H9 (cell line): ENCODE results near the gene CFAP157. TPM values are rescaled to one million over a fixed set of nuclear protein-coding genes. Genes with fewer than 3 reads are reported as not detected.

Experiments used
- DNase-seq: peaks from one replicate; pipeline ENCODE4 v3.0.0-alpha.2; 2017
- H2AFZ ChIP-seq: one replicate; pipeline ENCODE4 v1.6.1; 2013; ENCODE audit warnings: mild to moderate bottlenecking, low read length, control low read depth, moderate library complexity
- H2AK5ac ChIP-seq: 2 replicates; pipeline ENCODE4 v1.6.1; 2013; ENCODE audit warnings: low read length, control low read depth, mixed read lengths; ENCODE audit not compliant: insufficient read length
- H2BK120ac ChIP-seq: one replicate; pipeline ENCODE4 v1.6.1; 2013; ENCODE audit warnings: low read depth, mild to moderate bottlenecking, low read length, control low read depth, inconsistent platforms; ENCODE audit not compliant: poor library complexity, severe bottlenecking
- H2BK12ac ChIP-seq: 2 replicates; pipeline ENCODE4 v1.6.1; 2013; ENCODE audit warnings: low read length, control low read depth, mixed read lengths, low read depth; ENCODE audit not compliant: insufficient read length
- H2BK15ac ChIP-seq: 2 replicates; pipeline ENCODE4 v1.6.1; 2013; ENCODE audit warnings: low read depth, low read length, control low read depth
- H2BK20ac ChIP-seq: one replicate; pipeline ENCODE4 v1.6.1; 2013; ENCODE audit warnings: low read depth, mild to moderate bottlenecking, low read length, control low read depth, inconsistent platforms; ENCODE audit not compliant: poor library complexity, severe bottlenecking
- H2BK5ac ChIP-seq: 2 replicates; pipeline ENCODE4 v1.6.1; 2013; ENCODE audit warnings: low read length, control low read depth, mixed read lengths; ENCODE audit not compliant: insufficient read length
- H3K14ac ChIP-seq: 2 replicates; pipeline ENCODE4 v1.6.1; 2013; ENCODE audit warnings: low read length, control low read depth; ENCODE audit not compliant: insufficient read depth
- H3K18ac ChIP-seq: 2 replicates; pipeline ENCODE4 v1.6.1; 2013; ENCODE audit warnings: low read depth, mild to moderate bottlenecking, mixed read lengths, low read length, control low read depth; ENCODE audit not compliant: insufficient read length
- H3K23ac ChIP-seq: 2 replicates; pipeline ENCODE4 v1.6.1; 2013; ENCODE audit warnings: low read length, control low read depth, mixed read lengths, low read depth; ENCODE audit not compliant: insufficient read length
- H3K23me2 ChIP-seq: 2 replicates; pipeline ENCODE4 v1.6.1; 2013; ENCODE audit warnings: low read depth, mild to moderate bottlenecking, mixed read lengths, low read length, control low read depth; ENCODE audit not compliant: insufficient read length, poor library complexity, severe bottlenecking
- H3K27ac ChIP-seq: 2 replicates; pipeline ENCODE4 v1.5.1; 2013; ENCODE audit warnings: low read length, control low read depth, mixed read lengths, low read depth; ENCODE audit not compliant: insufficient read length
- H3K27me3 ChIP-seq: 2 replicates; pipeline ENCODE4 v1.6.1; 2013; ENCODE audit warnings: low read length, control low read depth, inconsistent platforms; ENCODE audit not compliant: insufficient read depth
- H3K4ac ChIP-seq: 2 replicates; pipeline ENCODE4 v1.6.1; 2013; ENCODE audit warnings: low read depth, mild to moderate bottlenecking, control low read depth, inconsistent platforms, low read length, moderate library complexity
- H3K4me1 ChIP-seq: 2 replicates; pipeline ENCODE4 v1.6.1; 2013; ENCODE audit warnings: low read length, control low read depth, inconsistent platforms; ENCODE audit not compliant: insufficient read depth
- H3K4me2 ChIP-seq: 2 replicates; pipeline ENCODE4 v1.6.1; 2013; ENCODE audit warnings: low read length, control low read depth, mixed read lengths; ENCODE audit not compliant: insufficient read length, insufficient read depth
- H3K56ac ChIP-seq: 2 replicates; pipeline ENCODE4 v1.6.1; 2013; ENCODE audit warnings: low read depth, mild to moderate bottlenecking, mixed read lengths, low read length, control low read depth; ENCODE audit not compliant: insufficient read length
- H3K79me1 ChIP-seq: 2 replicates; pipeline ENCODE4 v1.6.1; 2013; ENCODE audit warnings: low read depth, mild to moderate bottlenecking, moderate library complexity, low read length, control low read depth, inconsistent platforms; ENCODE audit not compliant: insufficient read depth, poor library complexity, severe bottlenecking
- H3K79me2 ChIP-seq: 2 replicates; pipeline ENCODE4 v1.6.1; 2013; ENCODE audit warnings: low read length, control low read depth, inconsistent platforms; ENCODE audit not compliant: insufficient read depth
- H3K9ac ChIP-seq: 2 replicates; pipeline ENCODE4 v1.6.1; 2013; ENCODE audit warnings: low read length, control low read depth, mixed read lengths; ENCODE audit not compliant: insufficient read length; ENCODE audit errors: extremely low read depth
- H3K9me3 ChIP-seq: one replicate; pipeline ENCODE4 v1.6.1; 2013; ENCODE audit warnings: low read depth, low read length, inconsistent platforms; ENCODE audit not compliant: control insufficient read depth
- H3T11ph ChIP-seq: one replicate; pipeline ENCODE4 v1.6.1; 2013; ENCODE audit warnings: mild to moderate bottlenecking, low read length, control low read depth, inconsistent platforms
- H4K20me1 ChIP-seq: one replicate; pipeline ENCODE4 v1.6.1; 2013; ENCODE audit not compliant: control insufficient read depth, insufficient read length, insufficient read depth
- H4K5ac ChIP-seq: 2 replicates; pipeline ENCODE4 v1.6.1; 2013; ENCODE audit warnings: low read depth, mild to moderate bottlenecking, mixed read lengths, low read length, control low read depth; ENCODE audit not compliant: insufficient read length
- H4K8ac ChIP-seq: replicated peaks from 2 replicates; pipeline ENCODE4 v1.6.1; 2013; ENCODE audit warnings: low read length, control low read depth, mixed read lengths, low read depth; ENCODE audit not compliant: insufficient read length
- H4K91ac ChIP-seq: 2 replicates; pipeline ENCODE4 v1.6.1; 2013; ENCODE audit warnings: low read depth, mild to moderate bottlenecking, moderate library complexity, mixed read lengths, low read length, control low read depth; ENCODE audit not compliant: insufficient read length
- H3K27ac Mint-ChIP-seq, 3 experiments: 2 replicates in 2 of 3; 3 replicates in 1 of 3; pipeline ENCODE4 v1.8.0; 2020 to 2021; ENCODE audit warnings: mixed read lengths in 3 of 3, mild to moderate bottlenecking in 1 of 3, moderate library complexity in 1 of 3
- H3K27me3 Mint-ChIP-seq: 2 replicates; pipeline ENCODE4 v1.8.0; 2021; ENCODE audit warnings: low read depth, mild to moderate bottlenecking, moderate library complexity, mixed read lengths
- H3K36me3 Mint-ChIP-seq, 3 experiments: 2 replicates in 2 of 3; 3 replicates in 1 of 3; pipeline ENCODE4 v1.8.0; 2020 to 2021; ENCODE audit warnings: low read depth in 3 of 3, mixed read lengths in 3 of 3; ENCODE audit not compliant: insufficient read depth in 1 of 3
- H3K4me1 Mint-ChIP-seq, 2 experiments: 2 replicates each; pipeline ENCODE4 v1.8.0; 2020; ENCODE audit warnings: mixed read lengths in 2 of 2
- H3K4me3 Mint-ChIP-seq, 2 experiments: 2 replicates in 1 of 2; 3 replicates in 1 of 2; pipeline ENCODE4 v1.8.0; 2020 to 2021; ENCODE audit warnings: mild to moderate bottlenecking in 2 of 2, mixed read lengths in 2 of 2, moderate library complexity in 1 of 2
- H3K9me3 Mint-ChIP-seq, 2 experiments: 2 replicates in 1 of 2; 3 replicates in 1 of 2; pipeline ENCODE4 v1.8.0; 2020; ENCODE audit warnings: mild to moderate bottlenecking in 2 of 2, mixed read lengths in 2 of 2, moderate library complexity in 1 of 2
- CTCF ChIP-seq: fragments of 200-600 bp; sonication (generic); conservative IDR thresholded peaks from 3 replicates; pipeline ENCODE4 v1.8.0; 2021; ENCODE audit warnings: antibody characterized with exemption, mild to moderate bottlenecking
- WGBS: extraction: QIAGEN DNeasy Blood & Tissue Kit; methylation state at CpG from one replicate; pipeline ENCODE4 v1.1.7; 2013; ENCODE audit warnings: missing lambda C conversion rate, low lambda C conversion rate, mixed read lengths; ENCODE audit not compliant: insufficient read length; ENCODE audit errors: extremely low coverage; 5-methylcytosine and 5-hydroxymethylcytosine counted together
- total RNA-seq: library from RNA; stranded (reverse); gene quantifications from 2 replicates; pipeline ENCODE4 v1.2.1, GENCODE V29; 2021

The CFAP157 gene
- total RNA-seq, 1 experiment from 2014 or later: 0.22 TPM

GRCh38 chr9:127734247-127734746, 27.5 kb downstream of the CFAP157 start:
- Histone ChIP-seq H3K14ac (0 out of 2 replicates have a peak overlapping the region, but pooled peaks have one; percentile 17), H2BK20ac (no peak overlapping the region), H3T11ph (no peak overlapping the region), H4K91ac (no peak overlapping the region), H3K23ac (no peak overlapping the region), H3K79me2 (no peaks in the 10 kb centered on the region), H2BK12ac (no peak overlapping the region), H3K79me1 (no peaks in the 10 kb centered on the region), H3K27me3 (no peaks in the 10 kb centered on the region), H4K5ac (no peak overlapping the region), H2AK5ac (no peak overlapping the region), H4K8ac (no peak overlapping the region), H3K9ac (no peak overlapping the region), H3K23me2 (no peaks in the 10 kb centered on the region), H2BK15ac (no peak overlapping the region), H3K27ac (no peak overlapping the region), H3K4me2 (peak overlapping the region; percentile 34), H3K18ac (peak overlapping the region; percentile 31), H3K4me1 (no peaks in the 10 kb centered on the region), H4K20me1 (no peaks in the 10 kb centered on the region), H3K4ac (no peak overlapping the region), H3K56ac (no peak overlapping the region), H3K9me3 (no peaks in the 10 kb centered on the region), H2BK120ac (no peak overlapping the region), H2BK5ac (no peak overlapping the region), H2AFZ (no peak overlapping the region)
- Mint-ChIP-seq H3K4me1 (peaks cover 9 to 10% of the 10 kb centered on the region in 2 experiments), H3K9me3 (no peaks in the 10 kb centered on the region), H3K4me3 (peak overlapping the region; percentile 70 to 80), H3K27ac (no peak overlapping the region), H3K36me3 (no peaks in the 10 kb centered on the region; a peak in 1 of 7 replicates), H3K27me3 (peaks cover 14% of the 10 kb centered on the region)
- no peak; the same call in 2 of the 3 replicates for TF ChIP-seq CTCF
- no CpG with 5 or more reads among the region's 22 CpGs for whole genome bisulfite sequencing
- peak; percentile 59 for DNase-seq
